ENCODE measurements around the gene DHFR. TPM values are rescaled to one million over a fixed set of nuclear protein-coding genes. Genes with fewer than 3 reads are reported as not detected.

The DHFR gene
- total RNA-seq, 1 donor from 2014 or later: 8.4 TPM

DNA sequence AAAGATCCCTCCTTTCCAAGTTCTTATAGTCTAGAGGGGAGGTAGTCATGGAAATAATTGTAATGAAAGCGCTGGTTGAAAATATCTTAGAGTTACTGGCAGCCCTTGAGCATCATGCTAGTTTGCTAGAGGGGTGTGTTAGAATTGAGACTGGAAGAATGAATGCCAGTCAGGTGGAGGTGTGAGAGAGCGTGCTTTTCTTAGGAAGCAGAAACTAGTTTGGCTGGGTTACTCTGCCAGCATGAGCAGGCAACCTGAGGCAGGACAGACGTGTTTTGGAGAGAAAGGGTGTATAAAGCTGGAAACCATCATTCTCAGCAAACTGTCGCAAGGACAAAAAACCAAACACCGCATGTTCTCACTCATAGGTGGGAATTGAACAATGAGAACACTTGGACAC lies 43.6 kb upstream of the DHFR start:
- Histone ChIP-seq H3K4me3 (no peak overlapping the region), H3K9me3 (replicated peaks) (no peaks in the 10 kb centered on the region), H3K27ac (replicated peaks) (no peak overlapping the region), H3K27me3 (ENCODE audit: low read depth) (no peaks in the 10 kb centered on the region), H3K4me1 (peaks cover 9% of the 10 kb centered on the region), H3K36me3 (peaks cover 5% of the 10 kb centered on the region)
- intact Hi-C loops (cut with micrococcal nuclease): no loop called here
- no peak for DNase-seq
- TF ChIP-seq, protein P1, sequence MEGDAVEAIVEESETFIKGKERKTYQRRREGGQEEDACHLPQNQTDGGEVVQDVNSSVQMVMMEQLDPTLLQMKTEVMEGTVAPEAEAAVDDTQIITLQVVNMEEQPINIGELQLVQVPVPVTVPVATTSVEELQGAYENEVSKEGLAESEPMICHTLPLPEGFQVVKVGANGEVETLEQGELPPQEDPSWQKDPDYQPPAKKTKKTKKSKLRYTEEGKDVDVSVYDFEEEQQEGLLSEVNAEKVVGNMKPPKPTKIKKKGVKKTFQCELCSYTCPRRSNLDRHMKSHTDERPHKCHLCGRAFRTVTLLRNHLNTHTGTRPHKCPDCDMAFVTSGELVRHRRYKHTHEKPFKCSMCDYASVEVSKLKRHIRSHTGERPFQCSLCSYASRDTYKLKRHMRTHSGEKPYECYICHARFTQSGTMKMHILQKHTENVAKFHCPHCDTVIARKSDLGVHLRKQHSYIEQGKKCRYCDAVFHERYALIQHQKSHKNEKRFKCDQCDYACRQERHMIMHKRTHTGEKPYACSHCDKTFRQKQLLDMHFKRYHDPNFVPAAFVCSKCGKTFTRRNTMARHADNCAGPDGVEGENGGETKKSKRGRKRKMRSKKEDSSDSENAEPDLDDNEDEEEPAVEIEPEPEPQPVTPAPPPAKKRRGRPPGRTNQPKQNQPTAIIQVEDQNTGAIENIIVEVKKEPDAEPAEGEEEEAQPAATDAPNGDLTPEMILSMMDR (IDR thresholded peaks at IDR 0.05; ENCODE audit: borderline replicate concordance): no peak

DNA sequence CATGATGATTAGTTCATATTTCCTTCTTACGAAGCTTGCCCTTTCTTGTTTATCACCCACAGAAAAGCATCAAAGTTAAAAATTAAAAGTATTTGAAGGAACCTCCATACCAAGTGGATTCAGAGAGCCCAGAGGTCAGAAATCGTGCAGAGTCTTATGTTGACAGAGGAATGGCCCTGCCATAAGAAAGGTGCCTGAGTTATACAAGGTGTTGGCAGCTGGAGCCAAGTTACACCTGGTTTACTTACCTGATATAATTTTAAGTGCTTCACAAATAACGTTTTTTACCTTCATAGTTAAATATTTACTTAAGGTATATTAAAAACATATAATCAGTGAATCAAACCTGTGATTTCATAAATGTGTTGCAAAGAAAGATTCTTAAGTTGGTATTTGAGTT lies 42.3 kb upstream of the DHFR start:
- intact Hi-C loops (cut with micrococcal nuclease): no loop called here
- no peak overlapping the region for H3K27ac ChIP-seq (replicated peaks)
- TF ChIP-seq, protein P1 (IDR thresholded peaks at IDR 0.05; ENCODE audit: borderline replicate concordance): no peak

DNA sequence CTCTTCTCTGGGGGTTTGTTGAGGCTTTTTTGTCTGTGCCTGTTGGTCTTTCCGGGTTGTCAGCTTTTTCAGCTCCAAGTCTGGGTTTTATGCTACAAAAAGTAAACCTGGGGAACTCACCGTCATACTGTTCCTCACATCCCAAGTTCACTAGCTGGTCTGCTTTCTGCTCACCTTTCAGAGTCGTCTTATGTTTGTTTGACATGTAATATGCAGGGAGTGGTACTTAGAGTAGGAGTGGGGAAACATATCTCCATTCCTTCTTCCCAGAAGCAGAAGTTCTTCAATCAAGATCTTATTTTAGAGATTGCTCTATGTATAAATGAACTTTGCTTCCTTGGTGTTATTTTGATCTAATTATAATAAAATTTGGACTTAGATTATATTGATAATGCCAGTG lies 41.7 kb upstream of the DHFR start:
- Histone ChIP-seq H3K27ac (replicated peaks) (no peak overlapping the region), H3K27me3 (ENCODE audit: low read depth) (no peaks in the 10 kb centered on the region), H3K36me3 (peaks cover 5% of the 10 kb centered on the region), H3K4me3 (no peak overlapping the region), H3K4me1 (peaks cover 2% of the 10 kb centered on the region), H3K9me3 (replicated peaks) (no peaks in the 10 kb centered on the region)
- TF ChIP-seq, protein P1 (IDR thresholded peaks at IDR 0.05; ENCODE audit: borderline replicate concordance): no peak
- intact Hi-C loops (cut with micrococcal nuclease): no loop called here
- DNase-seq: no peak

More for the DNA sequence above, 42.3 kb upstream of the DHFR start:
- DNase-seq: no peak
- no peaks in the 10 kb centered on the region for H3K27me3 ChIP-seq (ENCODE audit: low read depth)
- H3K9me3 ChIP-seq (replicated peaks): no peaks in the 10 kb centered on the region
- peaks cover 5% of the 10 kb centered on the region for H3K36me3 ChIP-seq
- peaks cover 7% of the 10 kb centered on the region for H3K4me1 ChIP-seq
- H3K4me3 ChIP-seq: no peak overlapping the region

DNA sequence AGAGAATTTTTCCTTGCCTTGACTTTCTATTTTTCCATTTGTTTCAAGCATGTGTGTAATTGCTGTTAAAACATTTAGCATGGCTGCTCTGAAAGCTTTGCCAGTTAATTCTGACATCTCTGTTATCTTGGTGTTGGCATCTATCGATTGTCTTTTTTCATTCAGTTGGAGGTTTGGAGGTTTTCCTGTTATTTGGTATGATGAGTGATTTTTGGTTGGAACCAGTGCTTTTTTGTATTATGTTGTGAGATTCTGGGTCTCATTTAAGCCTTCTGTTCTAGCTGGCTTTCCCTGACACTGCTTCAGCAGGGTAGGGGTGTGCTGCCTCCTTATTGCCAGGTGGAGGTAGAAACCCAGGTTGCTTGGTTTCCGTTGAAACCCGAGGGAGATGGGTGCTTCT lies 40.9 kb upstream of the DHFR start:
- Histone ChIP-seq H3K36me3 (peaks cover 5% of the 10 kb centered on the region), H3K9me3 (replicated peaks) (no peaks in the 10 kb centered on the region), H3K4me1 (no peaks in the 10 kb centered on the region), H3K4me3 (no peak overlapping the region), H3K27ac (replicated peaks) (no peak overlapping the region), H3K27me3 (ENCODE audit: low read depth) (no peaks in the 10 kb centered on the region)
- TF ChIP-seq, protein P1 (IDR thresholded peaks at IDR 0.05; ENCODE audit: borderline replicate concordance): no peak
- no peak for DNase-seq
- intact Hi-C loops (cut with micrococcal nuclease): no loop called here

DNA sequence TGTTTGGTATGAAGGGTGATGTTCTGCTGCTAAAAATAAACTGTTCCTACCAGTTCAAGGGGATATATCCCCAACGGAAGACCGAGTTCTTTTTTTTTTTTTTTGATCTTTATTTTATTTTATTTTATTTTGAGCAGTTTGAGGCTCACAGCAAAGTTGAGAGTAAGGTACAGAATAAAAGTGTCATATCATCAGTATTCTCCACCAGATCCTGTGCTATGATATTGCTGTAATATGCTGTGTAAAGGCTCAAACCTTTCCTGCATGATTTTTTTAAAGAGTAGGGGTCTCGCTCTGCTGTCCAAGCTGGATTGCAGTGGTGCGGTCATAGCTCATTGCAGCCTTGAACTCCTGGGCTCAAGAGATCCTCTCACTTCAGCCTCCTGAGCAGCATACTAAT lies 34.8 kb upstream of the DHFR start:
- H3K27me3 ChIP-seq (ENCODE audit: low read depth): no peaks in the 10 kb centered on the region
- peaks cover 3% of the 10 kb centered on the region for H3K36me3 ChIP-seq
- no peaks in the 10 kb centered on the region for H3K4me1 ChIP-seq
- H3K4me3 ChIP-seq: no peak overlapping the region
- DNase-seq: no peak
- no peak overlapping the region for H3K27ac ChIP-seq (replicated peaks)
- TF ChIP-seq, protein P1 (IDR thresholded peaks at IDR 0.05; ENCODE audit: borderline replicate concordance): no peak
- intact Hi-C loops (cut with micrococcal nuclease): loop anchor here (10.0 kb wide), 1 partner anchor 505 kb away; no protein-coding TSS in a partner anchor
- H3K9me3 ChIP-seq (replicated peaks): no peaks in the 10 kb centered on the region

Measured in left ventricle myocardium inferior (tissue), 1 donor.